ENCODE results near the gene RPLP2. TPM values are rescaled to one million over a fixed set of nuclear protein-coding genes. Genes with fewer than 3 reads are reported as not detected.
A peak's percentile ranks its signal among the peaks of the same experiment; 100 is the strongest.

The RPLP2 gene
- total RNA-seq, 1 experiment from 2014 or later = 3,468 TPM

GRCh38 chr11:850775-851763 is 41.3 kb downstream of the RPLP2 start:
- peak; percentile 39 for ATAC-seq
- TF ChIP-seq POLR2AphosphoS5 (IDR thresholded peaks at IDR 0.05; ENCODE audit: low read depth, low read length) (no peak), CTCF (IDR thresholded peaks at IDR 0.05) (no peak; the same call in 1 of the 2 replicates), SIN3A (IDR thresholded peaks at IDR 0.05; ENCODE audit: borderline replicate concordance, insufficient read depth, low read depth, low read length) (no peak), TCF7L2 (IDR thresholded peaks at IDR 0.05; ENCODE audit: low read depth, low read length) (no peak)
- TF ChIP-seq, protein P1, sequence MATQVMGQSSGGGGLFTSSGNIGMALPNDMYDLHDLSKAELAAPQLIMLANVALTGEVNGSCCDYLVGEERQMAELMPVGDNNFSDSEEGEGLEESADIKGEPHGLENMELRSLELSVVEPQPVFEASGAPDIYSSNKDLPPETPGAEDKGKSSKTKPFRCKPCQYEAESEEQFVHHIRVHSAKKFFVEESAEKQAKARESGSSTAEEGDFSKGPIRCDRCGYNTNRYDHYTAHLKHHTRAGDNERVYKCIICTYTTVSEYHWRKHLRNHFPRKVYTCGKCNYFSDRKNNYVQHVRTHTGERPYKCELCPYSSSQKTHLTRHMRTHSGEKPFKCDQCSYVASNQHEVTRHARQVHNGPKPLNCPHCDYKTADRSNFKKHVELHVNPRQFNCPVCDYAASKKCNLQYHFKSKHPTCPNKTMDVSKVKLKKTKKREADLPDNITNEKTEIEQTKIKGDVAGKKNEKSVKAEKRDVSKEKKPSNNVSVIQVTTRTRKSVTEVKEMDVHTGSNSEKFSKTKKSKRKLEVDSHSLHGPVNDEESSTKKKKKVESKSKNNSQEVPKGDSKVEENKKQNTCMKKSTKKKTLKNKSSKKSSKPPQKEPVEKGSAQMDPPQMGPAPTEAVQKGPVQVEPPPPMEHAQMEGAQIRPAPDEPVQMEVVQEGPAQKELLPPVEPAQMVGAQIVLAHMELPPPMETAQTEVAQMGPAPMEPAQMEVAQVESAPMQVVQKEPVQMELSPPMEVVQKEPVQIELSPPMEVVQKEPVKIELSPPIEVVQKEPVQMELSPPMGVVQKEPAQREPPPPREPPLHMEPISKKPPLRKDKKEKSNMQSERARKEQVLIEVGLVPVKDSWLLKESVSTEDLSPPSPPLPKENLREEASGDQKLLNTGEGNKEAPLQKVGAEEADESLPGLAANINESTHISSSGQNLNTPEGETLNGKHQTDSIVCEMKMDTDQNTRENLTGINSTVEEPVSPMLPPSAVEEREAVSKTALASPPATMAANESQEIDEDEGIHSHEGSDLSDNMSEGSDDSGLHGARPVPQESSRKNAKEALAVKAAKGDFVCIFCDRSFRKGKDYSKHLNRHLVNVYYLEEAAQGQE (IDR thresholded peaks at IDR 0.05; ENCODE audit: insufficient read depth in 1 of 2, low read depth in 2 of 2, low read length in 1 of 2) = no peak
- intact Hi-C loops (cut with micrococcal nuclease; ENCODE audit: unreplicated experiment) = no loop called here

DNA sequence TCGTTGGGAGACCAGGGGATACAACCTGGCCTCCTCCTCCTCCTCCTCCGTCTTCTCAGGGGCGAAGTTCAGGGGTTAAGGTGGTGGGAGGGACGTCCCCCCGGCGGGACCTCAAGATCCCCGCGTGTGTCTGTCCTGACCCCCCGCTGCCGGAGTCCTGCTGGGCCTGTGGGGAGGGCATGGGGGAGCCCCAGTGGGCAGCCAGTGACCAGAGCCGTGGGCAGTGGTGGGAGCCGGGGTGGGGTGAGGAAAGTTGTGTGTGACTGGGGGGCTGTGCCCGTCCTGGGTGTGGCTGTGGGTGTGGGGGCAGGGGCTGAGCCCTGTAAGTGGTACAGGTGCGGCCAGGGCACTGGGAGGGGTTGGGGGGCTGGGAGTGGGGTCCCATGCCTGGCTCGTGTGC is 43.0 kb downstream of the RPLP2 start:
- intact Hi-C loops (cut with micrococcal nuclease; ENCODE audit: unreplicated experiment) = no loop called here
- POLR2A ChIA-PET = no interaction called here

More at GRCh38 chr11:850775-851763, 41.3 kb downstream of the RPLP2 start:
- DNase-seq (ENCODE audit: low read depth, low spot score) = no peak
- H3K4me3 ChIP-seq (ENCODE audit: low read depth in 2 of 2, low read length in 2 of 2) = no peak overlapping the region
- H3K4me1 ChIP-seq (ENCODE audit: control insufficient read depth, insufficient read depth, low read length) = peaks cover 45% of the 10 kb centered on the region
- no TSS peak for BruUV-seq (replicated peaks)
- no peak overlapping the region for H3K27ac ChIP-seq (ENCODE audit: low read length)
- POLR2A ChIA-PET = no interaction called here
- CTCF ChIA-PET = interaction anchor here (0.6 kb wide), 1 partner anchor 38 kb away, joined by 3 read pairs; no protein-coding TSS in a partner anchor
- in situ Hi-C loops (cut with HindIII; ENCODE audit: low pct_unique_long_range_greater_than_20kb, low sequenced_read_pairs) = no loop called here
- no peaks in the 10 kb centered on the region for H3K27me3 ChIP-seq (ENCODE audit: control insufficient read depth, insufficient read depth, low read length)
- H3K9me3 ChIP-seq (ENCODE audit: control insufficient read depth, insufficient read depth, low read depth, low read length) = no peaks in the 10 kb centered on the region
- peaks cover 3% of the 10 kb centered on the region; the same call in 1 of the 2 replicates for H3K36me3 ChIP-seq (ENCODE audit: control insufficient read depth, insufficient read depth, low read length)

More for the DNA sequence above, 43.0 kb downstream of the RPLP2 start:
- Histone ChIP-seq H3K27me3 (ENCODE audit: control insufficient read depth, insufficient read depth, low read length) (no peaks in the 10 kb centered on the region), H3K27ac (ENCODE audit: low read length) (no peak overlapping the region; the same call in 1 of the 2 replicates), H3K4me3 (ENCODE audit: low read depth in 2 of 2, low read length in 2 of 2) (no peak overlapping the region), H3K4me1 (ENCODE audit: control insufficient read depth, insufficient read depth, low read length) (peaks cover 45% of the 10 kb centered on the region), H3K9me3 (ENCODE audit: control insufficient read depth, insufficient read depth, low read depth, low read length) (no peaks in the 10 kb centered on the region), H3K36me3 (ENCODE audit: control insufficient read depth, insufficient read depth, low read length) (peaks cover 3% of the 10 kb centered on the region; the same call in 1 of the 2 replicates)
- CTCF ChIA-PET = interaction anchor here (0.7 kb wide), 1 partner anchor 236 kb away, joined by 4 read pairs; no protein-coding TSS in a partner anchor
- TF ChIP-seq CTCF (IDR thresholded peaks at IDR 0.05) (no peak), SIN3A (IDR thresholded peaks at IDR 0.05; ENCODE audit: borderline replicate concordance, insufficient read depth, low read depth, low read length) (no peak), POLR2AphosphoS5 (IDR thresholded peaks at IDR 0.05; ENCODE audit: low read depth, low read length) (no peak), TCF7L2 (IDR thresholded peaks at IDR 0.05; ENCODE audit: low read depth, low read length) (no peak)
- TF ChIP-seq, protein P1 (IDR thresholded peaks at IDR 0.05; ENCODE audit: insufficient read depth in 1 of 2, low read depth in 2 of 2, low read length in 1 of 2) = no peak
- ATAC-seq (no peak), DNase-seq (ENCODE audit: low read depth, low spot score) (no peak)
- in situ Hi-C loops (cut with HindIII; ENCODE audit: low pct_unique_long_range_greater_than_20kb, low sequenced_read_pairs) = no loop called here
- BruUV-seq (replicated peaks) = no TSS peak
